Thyroid gland (tissue), 4 donors: ENCODE measurements around the gene HEBP1.

Source experiments
- POLR2A ChIP-seq, 2 donors: fragments of 450-650 bp; IDR thresholded peaks; one replicate each; pipeline ENCODE4 v1.6.1; 2017; ENCODE audit warnings: antibody characterized with exemption in 2 of 2, mild to moderate bottlenecking in 2 of 2, moderate library complexity in 1 of 2
- TF ChIP-seq, protein P1 (sequence below), 6 experiments: fragments of 200-600 bp in 3 of 6; fragments of 450-650 bp in 3 of 6; sonication (generic) in 3 of 6; IDR thresholded peaks; one replicate each; pipeline ENCODE4 v1.5.1; 2016 to 2019; ENCODE audit warnings: antibody characterized with exemption in 6 of 6, mild to moderate bottlenecking in 2 of 6, inconsistent platforms in 1 of 6, moderate library complexity in 1 of 6

DNA sequence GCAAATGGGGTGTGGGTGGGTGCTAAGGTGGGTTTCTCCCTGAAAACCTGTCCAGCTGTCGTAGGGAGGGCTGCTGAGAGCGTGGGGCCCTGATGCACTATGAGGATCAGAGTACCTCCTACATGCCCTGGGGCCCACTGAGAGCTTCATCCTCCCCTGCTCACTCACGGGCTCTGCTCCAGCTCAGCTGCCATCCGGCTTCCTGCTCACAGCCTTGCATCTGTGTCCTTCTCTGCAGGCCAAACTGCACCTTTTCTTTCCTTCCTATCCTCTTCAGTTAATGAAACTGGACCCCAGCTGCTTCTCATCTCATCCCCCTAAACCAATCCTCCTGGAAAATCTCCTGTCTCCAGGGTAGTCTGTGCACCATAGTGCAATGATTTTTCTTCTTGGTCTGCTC lies 25.9 kb downstream of the HEBP1 start:
- TF ChIP-seq, protein P1, sequence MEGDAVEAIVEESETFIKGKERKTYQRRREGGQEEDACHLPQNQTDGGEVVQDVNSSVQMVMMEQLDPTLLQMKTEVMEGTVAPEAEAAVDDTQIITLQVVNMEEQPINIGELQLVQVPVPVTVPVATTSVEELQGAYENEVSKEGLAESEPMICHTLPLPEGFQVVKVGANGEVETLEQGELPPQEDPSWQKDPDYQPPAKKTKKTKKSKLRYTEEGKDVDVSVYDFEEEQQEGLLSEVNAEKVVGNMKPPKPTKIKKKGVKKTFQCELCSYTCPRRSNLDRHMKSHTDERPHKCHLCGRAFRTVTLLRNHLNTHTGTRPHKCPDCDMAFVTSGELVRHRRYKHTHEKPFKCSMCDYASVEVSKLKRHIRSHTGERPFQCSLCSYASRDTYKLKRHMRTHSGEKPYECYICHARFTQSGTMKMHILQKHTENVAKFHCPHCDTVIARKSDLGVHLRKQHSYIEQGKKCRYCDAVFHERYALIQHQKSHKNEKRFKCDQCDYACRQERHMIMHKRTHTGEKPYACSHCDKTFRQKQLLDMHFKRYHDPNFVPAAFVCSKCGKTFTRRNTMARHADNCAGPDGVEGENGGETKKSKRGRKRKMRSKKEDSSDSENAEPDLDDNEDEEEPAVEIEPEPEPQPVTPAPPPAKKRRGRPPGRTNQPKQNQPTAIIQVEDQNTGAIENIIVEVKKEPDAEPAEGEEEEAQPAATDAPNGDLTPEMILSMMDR (IDR thresholded peaks at IDR 0.05): no peak
- TF ChIP-seq POLR2A (IDR thresholded peaks at IDR 0.05): no peak
